A673 (cell line): ENCODE measurements around the gene JPH2. TPM values are rescaled to one million over a fixed set of nuclear protein-coding genes. Genes with fewer than 3 reads are reported as not detected.

Experiments
- BruUV-seq: library from RNA; stranded (reverse); fragments of 400-500 nt; replicated peaks from 2 replicates; lab custom pipeline; 2021; lab: Mats Ljungman, UMichigan
- CTCF ChIA-PET: fragments of 300-600 bp; sonication (Branson Sonifier 250); formaldehyde crosslinking; loops from one replicate; lab custom pipeline; 2022; ENCODE audit warnings: antibody characterized with exemption; lab: Charles Lee
- POLR2A ChIA-PET: fragments of 300-600 bp; sonication (Branson Sonifier 250); formaldehyde crosslinking; loops from one replicate; lab custom pipeline; 2022; ENCODE audit warnings: antibody characterized with exemption; ENCODE audit not compliant: low non-redundant PET; lab: Charles Lee
- DNase-seq: peaks from one replicate; pipeline ENCODE4 v3.0.0-alpha.2; 2015; ENCODE audit warnings: low spot score
- H3K27ac ChIP-seq: fragments of 200-600 bp; sonication (generic); 2 replicates; pipeline ENCODE4 v1.5.1; 2016; ENCODE audit warnings: mixed run types, low read depth, mild to moderate bottlenecking, mixed read lengths, antibody characterized with exemption, low read length; ENCODE audit not compliant: poor library complexity, severe bottlenecking
- H3K27me3 ChIP-seq: fragments of 200-600 bp; sonication (generic); replicated peaks from 2 replicates; pipeline ENCODE4 v1.6.1; 2017; ENCODE audit warnings: mixed run types, low read depth, mild to moderate bottlenecking, mixed read lengths, antibody characterized with exemption, low read length; ENCODE audit not compliant: insufficient read depth, poor library complexity
- H3K36me3 ChIP-seq: fragments of 200-600 bp; sonication (generic); 2 replicates; pipeline ENCODE4 v1.6.1; 2016; ENCODE audit warnings: mixed run types, mild to moderate bottlenecking, mixed read lengths, antibody characterized with exemption, low read length; ENCODE audit not compliant: insufficient read depth, poor library complexity, severe bottlenecking
- H3K4me1 ChIP-seq: fragments of 200-600 bp; sonication (generic); 2 replicates; pipeline ENCODE4 v1.6.1; 2017; ENCODE audit warnings: mixed run types, mild to moderate bottlenecking, mixed read lengths, antibody characterized with exemption, low read length; ENCODE audit not compliant: insufficient read depth, poor library complexity, severe bottlenecking
- H3K4me3 ChIP-seq: fragments of 200-600 bp; sonication (generic); 2 replicates; pipeline ENCODE4 v1.5.1; 2016; ENCODE audit warnings: low read depth, mixed run types, mild to moderate bottlenecking, mixed read lengths, low read length; ENCODE audit not compliant: poor library complexity, severe bottlenecking
- H3K9me3 ChIP-seq: fragments of 200-600 bp; sonication (generic); 2 replicates; pipeline ENCODE4 v1.6.1; 2016; ENCODE audit warnings: mixed run types, low read depth, mild to moderate bottlenecking, mixed read lengths, antibody characterized with exemption, low read length; ENCODE audit not compliant: poor library complexity, severe bottlenecking
- EZH2 ChIP-seq: fragments of 200-600 bp; sonication (generic); IDR thresholded peaks from 2 replicates; pipeline ENCODE4 v1.6.1; 2017; ENCODE audit warnings: borderline replicate concordance, low read depth, mild to moderate bottlenecking, mixed read lengths, antibody characterized with exemption, low read length; ENCODE audit not compliant: poor library complexity, severe bottlenecking
- intact Hi-C: fragments of 100-400 bp; cut with micrococcal nuclease; formaldehyde crosslinking; loops from one replicate; pipeline ENCODE4 v1.10.0; 2022; ENCODE audit not compliant: unreplicated experiment
- total RNA-seq: library from RNA; stranded (reverse); gene quantifications from 2 replicates; pipeline ENCODE4 v1.2.3, GENCODE V29; 2021
- TF ChIP-seq, protein P1 (sequence below): fragments of 300-800, 200-600 bp; sonication (generic); conservative IDR thresholded peaks from 2 replicates; pipeline ENCODE4 v1.5.1; 2017; ENCODE audit warnings: low read depth, mild to moderate bottlenecking, antibody characterized with exemption, low read length, moderate library complexity, mixed read lengths

Gene JPH2
- total RNA-seq, 1 experiment from 2014 or later, result 1.1 TPM

DNA sequence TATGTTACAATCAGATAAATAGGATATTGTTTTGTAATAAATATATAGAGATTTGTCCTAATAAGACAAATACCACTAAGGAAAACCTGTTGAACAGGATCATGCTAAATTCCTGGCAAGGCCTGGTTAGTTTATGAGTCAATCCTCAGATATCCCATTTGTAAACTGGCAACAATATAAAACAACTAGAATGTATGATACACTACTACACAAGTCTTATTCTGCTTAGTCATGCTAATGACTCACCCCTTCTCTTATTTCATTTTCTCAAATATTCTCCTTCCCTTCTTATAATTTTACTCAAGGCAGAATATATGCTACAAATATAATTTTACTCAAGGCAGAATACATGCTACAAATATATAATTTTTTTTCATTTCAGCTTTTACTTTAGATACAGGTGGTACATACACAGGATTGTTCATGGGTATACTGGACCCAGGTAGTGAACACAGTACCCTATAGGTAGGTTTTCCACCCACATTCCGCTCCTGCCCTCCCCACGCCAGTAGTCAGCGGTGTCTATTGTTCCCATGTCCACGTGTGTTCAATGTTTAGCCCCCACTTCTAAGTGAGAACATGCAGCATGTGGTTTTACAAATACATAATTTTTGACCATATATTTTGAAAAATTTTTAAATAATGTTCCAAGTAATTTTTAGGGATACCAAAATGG is 17.3 kb upstream of the JPH2 start:
- Histone ChIP-seq H3K4me3 (no peak overlapping the region), H3K36me3 (peaks cover 56% of the 10 kb centered on the region), H3K4me1 (peaks cover 22% of the 10 kb centered on the region), H3K27me3 (no peaks in the 10 kb centered on the region), H3K9me3 (no peaks in the 10 kb centered on the region), H3K27ac (peak overlapping the region; percentile 57)
- no TSS peak for BruUV-seq
- DNase-seq, result peak; percentile 58
- ChIA-PET CTCF (no interaction called here), POLR2A (interaction anchor here (1.1 kb wide), 1 partner anchor 9 kb away, joined by 5 read pairs; no protein-coding TSS in a partner anchor)
- intact Hi-C loops, result no loop called here
- TF ChIP-seq EZH2, result no peak
- TF ChIP-seq, protein P1, sequence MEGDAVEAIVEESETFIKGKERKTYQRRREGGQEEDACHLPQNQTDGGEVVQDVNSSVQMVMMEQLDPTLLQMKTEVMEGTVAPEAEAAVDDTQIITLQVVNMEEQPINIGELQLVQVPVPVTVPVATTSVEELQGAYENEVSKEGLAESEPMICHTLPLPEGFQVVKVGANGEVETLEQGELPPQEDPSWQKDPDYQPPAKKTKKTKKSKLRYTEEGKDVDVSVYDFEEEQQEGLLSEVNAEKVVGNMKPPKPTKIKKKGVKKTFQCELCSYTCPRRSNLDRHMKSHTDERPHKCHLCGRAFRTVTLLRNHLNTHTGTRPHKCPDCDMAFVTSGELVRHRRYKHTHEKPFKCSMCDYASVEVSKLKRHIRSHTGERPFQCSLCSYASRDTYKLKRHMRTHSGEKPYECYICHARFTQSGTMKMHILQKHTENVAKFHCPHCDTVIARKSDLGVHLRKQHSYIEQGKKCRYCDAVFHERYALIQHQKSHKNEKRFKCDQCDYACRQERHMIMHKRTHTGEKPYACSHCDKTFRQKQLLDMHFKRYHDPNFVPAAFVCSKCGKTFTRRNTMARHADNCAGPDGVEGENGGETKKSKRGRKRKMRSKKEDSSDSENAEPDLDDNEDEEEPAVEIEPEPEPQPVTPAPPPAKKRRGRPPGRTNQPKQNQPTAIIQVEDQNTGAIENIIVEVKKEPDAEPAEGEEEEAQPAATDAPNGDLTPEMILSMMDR, result no peak

DNA sequence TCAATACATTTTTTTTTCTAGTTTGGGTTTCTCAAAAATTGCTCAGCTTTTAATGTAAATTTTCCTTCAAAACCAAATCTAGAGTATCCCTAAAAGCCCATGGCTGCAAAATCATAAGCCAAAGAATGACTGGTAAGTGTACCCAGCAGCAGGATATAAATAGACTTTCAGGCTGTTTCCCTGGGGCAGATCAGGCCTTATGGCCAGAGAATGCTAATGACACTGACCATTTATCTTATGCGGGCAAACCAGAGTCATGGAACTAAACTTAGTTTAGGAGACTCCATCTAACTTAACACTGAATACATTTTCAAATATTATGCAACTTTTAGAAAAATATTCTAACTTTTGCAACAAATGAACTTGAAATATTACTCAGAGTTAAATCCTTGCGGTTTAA is 16.2 kb upstream of the JPH2 start:
- no TSS peak for BruUV-seq
- Histone ChIP-seq H3K9me3 (no peaks in the 10 kb centered on the region), H3K36me3 (peaks cover 63% of the 10 kb centered on the region), H3K4me1 (peaks cover 11% of the 10 kb centered on the region), H3K27ac (no peak overlapping the region), H3K4me3 (no peak overlapping the region), H3K27me3 (no peaks in the 10 kb centered on the region)
- intact Hi-C loops, result no loop called here
- DNase-seq, result no peak
- ChIA-PET CTCF (no interaction called here), POLR2A (no interaction called here)
- no peak for TF ChIP-seq EZH2
- TF ChIP-seq, protein P1, result no peak

GRCh38 chr20:44200983-44201382 is 14.0 kb upstream of the JPH2 start:
- peaks cover 75% of the 10 kb centered on the region for H3K36me3 ChIP-seq
- H3K4me3 ChIP-seq, result no peak overlapping the region
- intact Hi-C loops, result no loop called here
- no peak overlapping the region for H3K27ac ChIP-seq
- POLR2A ChIA-PET, result no interaction called here
- no peaks in the 10 kb centered on the region for H3K27me3 ChIP-seq
- H3K4me1 ChIP-seq, result peaks cover 9% of the 10 kb centered on the region
- no TSS peak for BruUV-seq
- CTCF ChIA-PET, result no interaction called here
- no peaks in the 10 kb centered on the region for H3K9me3 ChIP-seq
- TF ChIP-seq EZH2, result no peak
- TF ChIP-seq, protein P1, result no peak
- no peak for DNase-seq
